Activated effector memory CD4-positive, alpha-beta T cell treated with Interleukin-2 at 50 U/mL for 16 hours (primary cell): ENCODE measurements around the gene ATF1.
"Not testable (repeated sequence)": the region's sequence is repeated elsewhere in the genome, so short reads cannot be mapped to it uniquely, and the experiment has no call there.

Experiments
- DNase-seq: peaks from one replicate; pipeline ENCODE4 v3.0.0-alpha.2; 2020

ATF1 gene

DNA sequence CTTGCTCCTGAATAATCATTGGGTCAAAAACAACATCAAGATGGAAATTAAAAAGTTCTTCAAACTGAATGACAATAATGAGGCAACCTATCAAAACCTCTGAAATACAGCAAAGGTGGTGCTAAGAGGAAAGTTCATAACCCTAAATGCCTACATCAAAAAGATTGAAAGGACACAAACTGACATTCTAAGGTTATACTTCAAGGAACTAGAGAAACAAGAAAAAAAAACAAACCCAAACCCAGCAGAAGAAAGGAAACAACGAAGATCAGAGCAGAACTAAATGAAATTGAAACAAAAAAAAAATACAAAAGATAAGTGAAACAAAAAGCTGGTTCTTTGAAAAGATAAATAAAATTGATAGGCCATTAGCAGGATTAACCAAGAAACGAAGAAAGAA, 105.0 kb downstream of the ATF1 start:
- DNase-seq, result not testable (repeated sequence)
